ENCODE measurements around the gene CLCA4. TPM values are rescaled to one million over a fixed set of nuclear protein-coding genes. Genes with fewer than 3 reads are reported as not detected.

CLCA4 gene
- total and polyA plus RNA-seq, 7 donors, result 0.03 to 0.21 (median 0.11) TPM; not detected in 2

DNA sequence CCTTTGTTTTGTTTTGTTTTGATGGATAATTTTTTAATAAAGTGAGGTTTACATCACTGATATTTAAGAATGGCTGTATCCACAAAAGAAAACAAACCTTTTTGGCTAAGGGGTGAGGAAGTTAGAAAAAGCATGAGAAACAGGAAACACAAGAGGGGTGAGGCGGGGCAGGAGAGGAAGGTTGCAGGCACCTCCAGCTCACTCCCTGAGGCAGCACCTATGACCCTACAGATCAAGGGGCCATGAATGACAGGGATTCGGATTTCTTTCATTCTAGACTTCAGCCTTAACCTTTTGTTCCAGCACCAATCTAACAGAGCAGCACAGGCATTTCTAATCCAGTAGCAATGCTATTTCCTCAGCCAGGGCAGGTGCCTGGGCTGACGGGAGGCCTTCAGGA is 4.4 kb downstream of the CLCA4 start:
- no peaks in the 10 kb centered on the region for H3K9me3 ChIP-seq
- no peak overlapping the region for H3K4me3 ChIP-seq
- no peaks in the 10 kb centered on the region for H3K27me3 ChIP-seq (ENCODE audit: insufficient read depth in 3 of 3, low read length in 2 of 3)
- no peak for ATAC-seq
- intact Hi-C loops (cut with DNase I), result no loop called here
- WGBS, 3 donors, result 52 to 55% (median 54%) methylated on average over 3 of the region's 3 CpGs
- TF ChIP-seq CTCF (IDR thresholded peaks at IDR 0.05), result no peak
- no peak for DNase-seq
- H3K4me1 ChIP-seq, result no peaks in the 10 kb centered on the region
- H3K27ac ChIP-seq, result no peak overlapping the region
- H3K36me3 ChIP-seq (ENCODE audit: insufficient read depth in 1 of 2, low read depth in 1 of 2), result no peaks in the 10 kb centered on the region

DNA sequence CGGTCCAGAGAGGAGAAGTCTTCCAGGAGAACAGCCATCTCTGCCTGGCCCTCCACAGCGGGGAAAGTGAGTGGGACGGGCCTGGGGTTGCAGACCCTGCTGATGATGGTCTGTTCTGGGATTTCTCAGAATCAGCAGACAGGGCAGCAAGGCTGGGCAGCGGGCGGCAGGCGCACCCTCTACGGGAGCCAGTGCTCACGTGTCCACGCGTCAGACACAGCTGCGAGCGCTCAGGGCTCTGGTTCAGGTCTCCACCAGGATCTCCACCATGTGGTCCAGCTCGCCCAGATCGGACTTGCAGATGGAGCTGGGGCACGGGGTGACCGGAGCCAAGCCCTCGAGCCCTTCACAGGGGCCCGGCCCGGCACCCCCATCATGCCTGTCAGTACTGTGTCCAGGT is 5.5 kb downstream of the CLCA4 start:
- H3K4me3 ChIP-seq, result no peak overlapping the region
- H3K27me3 ChIP-seq (ENCODE audit: insufficient read depth in 3 of 3, low read length in 2 of 3), result no peaks in the 10 kb centered on the region
- no peaks in the 10 kb centered on the region for H3K36me3 ChIP-seq (ENCODE audit: insufficient read depth in 1 of 2, low read depth in 1 of 2)
- DNase-seq (peak in 1 of 2 donors; percentile 46), ATAC-seq (no peak)
- intact Hi-C loops (cut with DNase I), result no loop called here
- WGBS, 3 donors, result 93 to 96% (median 95%) methylated on average over 19 of the region's 19 CpGs
- H3K27ac ChIP-seq, result no peak overlapping the region
- H3K4me1 ChIP-seq, result no peaks in the 10 kb centered on the region
- no peaks in the 10 kb centered on the region for H3K9me3 ChIP-seq
- TF ChIP-seq CTCF (IDR thresholded peaks at IDR 0.05), result no peak

DNA sequence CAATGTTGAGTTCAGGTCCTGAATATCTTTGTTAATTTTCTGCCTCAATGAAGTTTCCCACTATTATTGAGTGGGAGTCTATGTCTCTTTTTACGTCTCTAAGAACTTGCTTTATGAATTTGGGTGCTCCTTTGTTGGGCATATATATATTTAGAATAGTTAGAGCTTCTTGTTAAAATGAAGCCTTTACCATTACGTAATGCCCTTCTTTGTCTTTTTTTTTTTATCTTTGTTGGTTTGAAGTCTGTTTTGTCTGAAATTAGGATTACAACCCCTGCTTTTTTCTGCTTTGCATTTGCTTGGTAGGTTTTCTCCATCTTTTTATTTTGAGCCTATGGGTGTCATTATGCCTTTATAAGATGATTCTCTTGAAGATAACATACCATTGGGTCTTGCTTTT is 10.9 kb downstream of the CLCA4 start:
- 80 to 86% (median 82%) methylated on average over 2 of the region's 2 CpGs for WGBS, 3 donors
- Histone ChIP-seq H3K27me3 (ENCODE audit: insufficient read depth in 3 of 3, low read length in 2 of 3) (no peaks in the 10 kb centered on the region), H3K4me1 (no peaks in the 10 kb centered on the region)

DNA sequence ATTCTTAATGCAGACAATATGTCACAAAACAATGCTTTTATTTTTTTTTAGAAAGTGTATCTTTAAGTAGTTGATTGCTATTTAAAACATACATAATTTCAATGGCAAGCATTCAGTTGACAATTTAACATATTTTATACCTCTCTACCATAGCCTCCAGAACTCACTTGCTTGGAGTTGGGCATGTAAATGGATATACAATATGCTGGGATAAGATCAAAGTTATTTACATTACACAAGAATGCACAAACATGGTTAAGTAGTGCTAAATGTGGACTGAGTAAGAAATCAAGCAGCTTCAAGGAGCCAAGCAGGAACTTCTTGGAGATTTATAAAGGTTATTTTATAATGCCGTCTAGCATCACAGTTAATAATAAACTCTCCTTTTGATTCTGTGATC is 17.0 kb downstream of the CLCA4 start:
- intact Hi-C loops (cut with DNase I), result no loop called here
- Histone ChIP-seq H3K27me3 (ENCODE audit: insufficient read depth in 3 of 3, low read length in 2 of 3) (peaks cover 0 to 3% (median 0%) of the 10 kb centered on the region in 3 donors), H3K36me3 (ENCODE audit: insufficient read depth in 1 of 2, low read depth in 1 of 2) (no peaks in the 10 kb centered on the region), H3K4me3 (no peak overlapping the region), H3K9me3 (no peaks in the 10 kb centered on the region), H3K27ac (no peak overlapping the region), H3K4me1 (no peaks in the 10 kb centered on the region)
- ATAC-seq (no peak), DNase-seq (no peak)
- 80 to 92% (median 82%) methylated on average over 1 of the region's 1 CpG for WGBS, 3 donors
- no peak for TF ChIP-seq CTCF (IDR thresholded peaks at IDR 0.05)

More for the DNA sequence above, 10.9 kb downstream of the CLCA4 start:
- H3K4me3 ChIP-seq, result no peak overlapping the region
- no peak overlapping the region for H3K27ac ChIP-seq
- H3K36me3 ChIP-seq (ENCODE audit: insufficient read depth in 1 of 2, low read depth in 1 of 2), result no peaks in the 10 kb centered on the region
- no peaks in the 10 kb centered on the region for H3K9me3 ChIP-seq
- intact Hi-C loops (cut with DNase I), result no loop called here
- no peak for TF ChIP-seq CTCF (IDR thresholded peaks at IDR 0.05)
- ATAC-seq (no peak), DNase-seq (no peak)

GRCh38 chr1:86567341-86567740 is 20.5 kb downstream of the CLCA4 start:
- ATAC-seq (no peak), DNase-seq (no peak)
- Histone ChIP-seq H3K27me3 (ENCODE audit: insufficient read depth in 3 of 3, low read length in 2 of 3) (peaks cover 0 to 3% (median 0%) of the 10 kb centered on the region in 3 donors), H3K36me3 (ENCODE audit: insufficient read depth in 1 of 2, low read depth in 1 of 2) (no peaks in the 10 kb centered on the region), H3K4me3 (no peak overlapping the region), H3K9me3 (no peaks in the 10 kb centered on the region), H3K27ac (no peak overlapping the region), H3K4me1 (no peaks in the 10 kb centered on the region)
- no peak for TF ChIP-seq CTCF (IDR thresholded peaks at IDR 0.05)
- intact Hi-C loops (cut with DNase I), result no loop called here
- WGBS, 3 donors, result 80 to 86% (median 85%) methylated on average over 3 of the region's 3 CpGs
